Activated T-cell treated with anti-CD3 and anti-CD28 coated beads, Interleukin-2, amount 50 U/mL, for 24 hours (primary cell): ENCODE data around the gene SEC61A1.

Experiments used
- DNase-seq: peaks from one replicate; pipeline ENCODE4 v3.0.0-alpha.2; 2020
- H3K27ac Mint-ChIP-seq: 2 replicates; pipeline ENCODE4 v1.8.0; 2020; ENCODE audit warnings: mild to moderate bottlenecking, mixed read lengths
- H3K27me3 Mint-ChIP-seq: 2 replicates; pipeline ENCODE4 v1.8.0; 2020; ENCODE audit warnings: mixed read lengths
- H3K36me3 Mint-ChIP-seq: 2 replicates; pipeline ENCODE4 v1.8.0; 2020; ENCODE audit warnings: low read depth, mixed read lengths
- H3K4me1 Mint-ChIP-seq: 2 replicates; pipeline ENCODE4 v1.8.0; 2020; ENCODE audit warnings: low read depth, mixed read lengths
- H3K4me3 Mint-ChIP-seq: 2 replicates; pipeline ENCODE4 v1.8.0; 2020; ENCODE audit warnings: mild to moderate bottlenecking, moderate library complexity, mixed read lengths
- H3K9me3 Mint-ChIP-seq: 2 replicates; pipeline ENCODE4 v1.8.0; 2020; ENCODE audit warnings: mixed read lengths

The SEC61A1 gene

DNA sequence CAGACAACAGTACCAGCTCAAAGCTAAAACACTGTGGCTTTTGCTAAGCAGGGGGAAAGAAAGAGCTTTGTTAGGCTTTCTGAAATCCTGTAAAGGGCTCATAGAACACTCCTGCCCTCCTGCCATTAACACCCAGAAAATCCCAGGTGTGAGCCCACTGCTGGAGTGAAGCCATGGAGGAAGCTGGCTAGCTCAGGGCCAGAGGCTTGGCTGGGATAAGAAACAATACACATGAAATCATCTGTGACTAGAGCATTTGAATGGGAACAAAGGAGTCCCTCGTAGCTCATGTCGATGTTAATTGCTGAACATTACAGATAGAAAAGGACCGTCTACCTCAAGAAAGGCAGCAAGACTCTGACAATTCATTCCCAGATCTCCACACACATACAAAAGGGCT lies 47.9 kb downstream of the SEC61A1 start:
- H3K27ac Mint-ChIP-seq, result no peak overlapping the region
- no peaks in the 10 kb centered on the region for H3K9me3 Mint-ChIP-seq
- peaks cover 98% of the 10 kb centered on the region for H3K36me3 Mint-ChIP-seq
- peaks cover 3% of the 10 kb centered on the region for H3K4me1 Mint-ChIP-seq
- DNase-seq, result no peak
- no peaks in the 10 kb centered on the region for H3K27me3 Mint-ChIP-seq
- no peak overlapping the region for H3K4me3 Mint-ChIP-seq

DNA sequence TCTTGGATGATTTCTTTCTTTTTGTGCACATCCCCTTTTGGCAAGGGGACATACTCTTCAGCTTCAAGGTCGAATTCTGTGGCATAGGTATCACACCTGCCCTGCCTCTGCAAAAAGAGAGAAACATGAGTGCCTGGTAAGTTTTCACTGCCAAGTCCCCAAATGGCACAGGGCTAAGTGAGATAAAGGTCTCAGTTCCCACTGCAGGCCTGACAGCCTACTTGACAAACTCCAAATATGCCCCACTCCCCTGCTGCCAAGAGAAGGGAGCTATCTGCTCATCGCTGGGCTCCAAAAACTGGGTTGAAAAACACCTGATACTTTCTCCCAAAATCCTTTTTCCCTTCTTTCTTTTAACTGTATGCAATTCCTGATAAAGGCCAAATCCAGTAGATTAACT lies 48.4 kb downstream of the SEC61A1 start:
- Mint-ChIP-seq H3K4me3 (no peak overlapping the region), H3K36me3 (peaks cover 98% of the 10 kb centered on the region)
- no peak for DNase-seq

DNA sequence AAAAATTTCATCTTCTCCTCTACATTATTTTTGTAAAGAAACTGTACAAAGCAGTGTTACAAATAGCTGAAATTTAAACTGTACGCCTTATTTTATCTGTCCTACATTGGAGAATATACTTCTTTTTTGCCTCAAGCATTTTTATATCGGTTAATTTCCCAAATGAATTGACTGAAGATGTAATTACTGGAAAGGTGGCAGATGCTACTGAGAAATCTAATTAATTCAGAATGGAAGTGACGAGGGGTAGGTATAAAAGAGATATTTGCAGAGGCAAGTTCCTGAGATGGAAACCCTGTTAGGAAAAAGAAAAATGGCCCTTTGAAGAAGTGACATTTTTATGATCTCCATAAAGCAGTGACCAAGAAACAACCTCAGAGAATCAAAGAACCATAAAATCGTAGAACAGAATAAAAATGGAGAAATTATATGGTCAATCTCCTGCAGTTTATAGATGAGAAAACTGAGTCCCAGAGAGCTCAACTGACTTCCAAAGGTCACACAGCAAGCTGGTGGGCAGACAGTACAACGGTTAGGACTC lies 51.0 kb downstream of the SEC61A1 start:
- H3K4me3 Mint-ChIP-seq, result no peak overlapping the region
- H3K27ac Mint-ChIP-seq, result no peak overlapping the region
- DNase-seq, result no peak
- no peaks in the 10 kb centered on the region for H3K9me3 Mint-ChIP-seq
- no peaks in the 10 kb centered on the region for H3K4me1 Mint-ChIP-seq
- H3K36me3 Mint-ChIP-seq, result peaks cover 97% of the 10 kb centered on the region
- H3K27me3 Mint-ChIP-seq, result no peaks in the 10 kb centered on the region

More for the DNA sequence above, 48.4 kb downstream of the SEC61A1 start:
- Mint-ChIP-seq H3K4me1 (no peaks in the 10 kb centered on the region), H3K27ac (no peak overlapping the region), H3K27me3 (no peaks in the 10 kb centered on the region), H3K9me3 (no peaks in the 10 kb centered on the region)

DNA sequence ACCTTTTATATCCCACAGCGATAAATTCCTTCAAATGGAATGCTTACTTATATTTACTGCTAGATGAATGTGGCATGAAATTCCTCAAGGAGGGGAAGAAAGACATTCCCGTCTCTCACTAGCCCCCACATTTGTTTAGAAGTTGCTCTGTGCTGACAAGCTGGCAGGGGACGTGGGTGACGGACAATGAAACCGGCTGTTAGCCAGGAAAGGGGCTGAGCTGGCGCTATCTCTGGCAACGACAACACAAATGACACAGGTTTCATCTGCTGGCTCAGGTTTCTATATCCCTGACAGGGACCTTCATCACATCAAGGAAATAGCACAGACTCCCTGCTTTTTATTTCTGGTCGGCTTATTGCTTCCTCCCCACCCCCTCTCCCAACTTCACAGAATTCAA lies 55.6 kb downstream of the SEC61A1 start:
- no peaks in the 10 kb centered on the region for H3K27me3 Mint-ChIP-seq
- H3K4me1 Mint-ChIP-seq, result peaks cover 19% of the 10 kb centered on the region
- H3K9me3 Mint-ChIP-seq, result no peaks in the 10 kb centered on the region
- H3K27ac Mint-ChIP-seq, result no peak overlapping the region
- DNase-seq, result no peak
- no peak overlapping the region for H3K4me3 Mint-ChIP-seq
- H3K36me3 Mint-ChIP-seq, result peaks cover 89% of the 10 kb centered on the region

DNA sequence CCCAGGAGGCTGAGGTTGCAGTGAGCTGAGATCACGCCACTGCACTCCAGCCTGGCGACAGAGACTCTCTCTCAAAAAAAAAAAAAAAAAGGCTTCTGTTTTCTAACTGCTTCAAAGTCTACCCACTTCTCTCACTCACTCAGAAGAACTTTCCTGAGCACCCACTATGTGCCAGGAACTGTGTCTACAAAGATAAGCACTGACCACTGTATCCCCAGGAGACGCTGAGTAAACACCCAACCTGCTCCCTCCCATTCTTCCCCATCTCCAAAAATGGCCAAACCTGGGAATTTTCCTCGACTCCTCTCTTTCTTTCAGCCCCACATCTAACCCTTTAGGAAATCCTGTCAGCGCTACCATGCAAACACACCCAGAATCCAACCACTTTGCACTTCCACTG lies 58.9 kb downstream of the SEC61A1 start:
- H3K4me1 Mint-ChIP-seq, result peaks cover 46% of the 10 kb centered on the region
- DNase-seq, result no peak
- H3K9me3 Mint-ChIP-seq, result no peaks in the 10 kb centered on the region
- no peak overlapping the region for H3K4me3 Mint-ChIP-seq
- H3K36me3 Mint-ChIP-seq, result peaks cover 88% of the 10 kb centered on the region
- H3K27ac Mint-ChIP-seq, result peak overlapping the region; percentile 95
- H3K27me3 Mint-ChIP-seq, result no peaks in the 10 kb centered on the region

DNA sequence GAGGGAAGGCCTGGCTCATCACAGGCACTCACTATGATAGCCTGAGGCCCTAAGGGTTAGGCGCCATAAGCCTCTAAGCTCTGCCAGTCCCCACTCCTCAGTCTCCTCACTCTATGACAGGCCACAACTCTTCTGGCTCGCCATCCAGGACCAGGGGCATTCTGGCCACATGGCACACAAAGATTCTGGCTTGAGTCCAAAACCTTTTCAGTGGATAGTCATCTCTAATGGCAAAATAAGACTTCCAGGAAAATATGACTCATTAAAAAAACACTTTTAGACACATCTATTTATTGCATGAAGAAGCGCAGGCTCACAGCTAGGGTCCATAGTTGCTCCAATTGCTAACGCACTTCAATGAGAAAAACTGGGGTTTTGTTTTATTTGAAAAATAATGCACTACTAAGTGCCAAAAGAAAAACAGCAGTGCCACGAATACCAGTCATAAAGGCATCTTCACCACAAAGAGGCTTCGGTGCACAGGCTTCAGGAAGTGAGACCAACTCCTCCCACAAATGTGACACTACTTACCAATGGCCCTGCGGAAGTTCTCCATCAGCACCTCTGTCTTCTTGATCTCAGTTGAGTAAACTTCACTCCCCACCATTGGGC lies 60.2 kb downstream of the SEC61A1 start:
- Mint-ChIP-seq H3K27ac (peak overlapping the region; percentile 95), H3K9me3 (no peaks in the 10 kb centered on the region), H3K36me3 (peaks cover 89% of the 10 kb centered on the region), H3K4me3 (peak overlapping the region; percentile 30), H3K27me3 (no peaks in the 10 kb centered on the region), H3K4me1 (peaks cover 51% of the 10 kb centered on the region)
- peak; percentile 47 for DNase-seq

DNA sequence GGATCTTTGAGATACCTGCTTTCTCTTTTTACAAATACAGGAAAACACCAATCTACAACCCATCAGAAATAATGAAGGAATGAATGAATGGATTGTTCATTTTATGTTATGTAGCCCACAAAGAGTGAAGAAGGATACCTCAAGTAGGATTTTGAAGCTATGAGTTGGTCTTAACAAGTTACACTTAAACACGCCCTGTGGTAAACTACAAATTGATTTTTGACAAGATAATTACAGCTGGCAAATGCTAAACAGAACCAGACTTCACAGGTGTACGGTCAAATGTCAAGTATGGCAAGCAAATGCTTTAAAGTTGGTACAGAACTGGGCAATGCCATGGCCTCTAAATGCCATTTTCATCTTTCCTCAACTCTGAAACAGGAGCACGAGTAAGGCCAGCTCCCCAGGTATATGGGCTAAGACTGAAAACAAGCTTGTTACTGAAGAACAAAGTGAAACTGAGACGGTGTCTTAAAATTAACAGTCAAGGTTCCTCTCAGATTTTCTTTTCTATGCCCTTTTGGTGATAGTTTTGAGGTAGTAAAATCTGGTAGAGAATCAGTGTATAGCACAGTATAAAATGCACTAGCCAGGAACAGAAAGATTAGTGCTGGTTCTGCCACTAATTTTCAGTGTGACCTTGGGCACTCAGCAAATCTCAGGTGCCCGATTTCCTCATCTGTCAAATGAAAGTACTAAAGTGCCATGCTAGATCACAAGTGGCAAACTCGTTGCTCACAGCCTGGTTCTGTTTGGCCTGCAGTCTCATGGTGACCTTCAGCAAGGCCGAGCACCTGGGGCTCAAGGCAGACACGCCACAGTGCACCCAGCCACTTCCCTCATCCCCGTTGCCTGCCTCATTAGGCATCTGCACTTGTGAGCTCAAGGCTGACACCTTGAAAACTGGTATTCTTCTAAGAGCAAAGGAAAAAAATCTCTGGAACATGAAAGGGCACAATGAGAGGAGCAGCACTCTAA lies 61.9 kb downstream of the SEC61A1 start:
- peaks cover 62% of the 10 kb centered on the region for H3K4me1 Mint-ChIP-seq
- no peaks in the 10 kb centered on the region for H3K27me3 Mint-ChIP-seq
- peak overlapping the region; percentile 78 for H3K27ac Mint-ChIP-seq
- H3K9me3 Mint-ChIP-seq, result no peaks in the 10 kb centered on the region
- no peak for DNase-seq
- H3K4me3 Mint-ChIP-seq, result peak overlapping the region; percentile 55
- peaks cover 89% of the 10 kb centered on the region for H3K36me3 Mint-ChIP-seq
